ENCODE measurements around the gene TESMIN.

- TF ChIP-seq CTCF (IDR thresholded peaks at IDR 0.05) (no peak), POLR2A (IDR thresholded peaks at IDR 0.05) (no peak), EP300 (IDR thresholded peaks at IDR 0.05) (no peak)
Observed at GRCh38 chr11:68750195-68751003, 921 bp downstream of the TESMIN start.
